Inflammatory macrophage treated with lipopolysaccharide for 1 hour (primary cell): Measurements from ENCODE around the gene CMIP.

Experiments
- DNase-seq, 2 donors: peaks; one replicate each; pipeline ENCODE4 v3.0.0-alpha.2; 2020 to 2022

Gene CMIP

GRCh38 chr16:81629034-81629802, 184.6 kb downstream of the CMIP start:
- DNase-seq: no peak

GRCh38 chr16:81629896-81630634, 185.5 kb downstream of the CMIP start:
- no peak for DNase-seq

- DNase-seq: no peak
Measured at GRCh38 chr16:81630635-81631031, 186.0 kb downstream of the CMIP start.

GRCh38 chr16:81632392-81633146, 188.0 kb downstream of the CMIP start:
- peak; percentile 89 to 92 for DNase-seq

- DNase-seq: no peak
Measured at GRCh38 chr16:81633147-81633619, 188.6 kb downstream of the CMIP start.

- DNase-seq: no peak
Measured at GRCh38 chr16:81633680-81634379, 189.2 kb downstream of the CMIP start.

GRCh38 chr16:81634380-81635062, 189.9 kb downstream of the CMIP start:
- no peak for DNase-seq

- DNase-seq: no peak
Measured at GRCh38 chr16:81635063-81635937, 190.7 kb downstream of the CMIP start.

- DNase-seq: peak; percentile 26 to 29
Measured at GRCh38 chr16:81636298-81636993, 191.8 kb downstream of the CMIP start.

- DNase-seq: no peak
Measured at GRCh38 chr16:81637336-81638235, 193.0 kb downstream of the CMIP start.

- no peak for DNase-seq
Measured at GRCh38 chr16:81638286-81638945, 193.8 kb downstream of the CMIP start.

- no peak for DNase-seq
Measured at GRCh38 chr16:81639348-81639747, 194.7 kb downstream of the CMIP start.

- DNase-seq: no peak
Measured at GRCh38 chr16:81639931-81640680, 195.5 kb downstream of the CMIP start.

GRCh38 chr16:81640681-81641070, 196.1 kb downstream of the CMIP start:
- no peak for DNase-seq

- no peak for DNase-seq
Measured at GRCh38 chr16:81641395-81642106, 196.9 kb downstream of the CMIP start.

GRCh38 chr16:81642107-81642436, 197.5 kb downstream of the CMIP start:
- no peak for DNase-seq

GRCh38 chr16:81642943-81643342, 198.3 kb downstream of the CMIP start:
- DNase-seq: no peak
